Measurements from ENCODE around the gene DRD1.
"Not testable (repeated sequence)": the region's sequence is repeated elsewhere in the genome, so short reads cannot be mapped to it uniquely, and the experiment has no call there.

Gene DRD1

DNA sequence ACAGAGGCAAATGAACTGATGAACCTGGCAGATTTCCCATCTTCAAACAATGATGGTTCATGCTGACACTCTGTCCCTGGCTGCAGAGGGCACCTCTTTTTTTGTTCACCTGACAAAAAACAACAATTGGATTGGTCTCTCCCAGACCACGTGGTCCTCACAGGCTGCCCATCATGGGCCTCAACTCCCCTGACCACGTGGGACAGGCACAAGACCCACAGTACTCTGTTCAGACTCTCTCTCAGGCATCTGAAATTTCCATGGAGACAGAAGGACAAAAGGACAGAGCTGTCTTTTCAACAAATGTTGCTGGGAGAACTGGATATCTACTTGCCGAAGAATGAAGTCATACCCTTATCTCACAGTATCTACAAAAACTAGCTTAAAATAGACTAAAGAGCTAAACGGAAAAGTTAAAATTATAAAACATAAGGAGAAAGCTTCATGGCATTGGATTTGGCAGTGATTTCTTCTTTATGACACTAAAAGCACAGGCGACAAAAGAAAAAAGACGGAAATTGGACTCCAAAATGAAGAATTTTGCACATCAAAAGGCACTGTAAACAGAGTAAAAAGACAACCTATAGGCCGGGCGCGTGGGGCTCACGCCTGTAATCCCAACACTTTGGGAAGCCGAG is 12.2 kb upstream of the DRD1 start:
- no peak for TF ChIP-seq CTCF (IDR thresholded peaks at IDR 0.05; ENCODE audit: control insufficient read depth, extremely low read depth, insufficient read depth)
- DNase-seq (ENCODE audit: low read depth): no peak
- H3K4me3 ChIP-seq (ENCODE audit: low read depth, low read length): no peak overlapping the region

DNA sequence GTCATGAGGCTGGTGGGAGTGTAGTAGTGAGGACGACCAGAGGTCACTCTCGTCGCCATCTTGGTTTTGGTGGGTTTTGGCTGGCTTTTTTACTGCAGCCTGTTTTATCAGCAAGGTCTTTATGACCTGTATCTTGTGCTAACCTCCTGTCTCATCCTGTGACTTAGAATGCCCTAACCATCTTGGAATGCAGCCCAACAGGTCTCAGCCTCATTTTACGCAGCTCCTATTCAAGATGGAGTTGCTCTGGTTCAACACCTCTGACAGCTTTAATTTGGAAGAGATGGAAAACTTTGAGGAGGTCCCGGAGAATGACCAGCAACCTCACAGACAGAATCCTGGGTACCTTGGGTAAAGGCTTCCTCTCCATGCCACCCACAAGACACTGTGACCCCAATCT is 10.4 kb upstream of the DRD1 start:
- not testable (repeated sequence) for DNase-seq (ENCODE audit: low read depth); H3K4me3 ChIP-seq (ENCODE audit: low read depth, low read length)

DNA sequence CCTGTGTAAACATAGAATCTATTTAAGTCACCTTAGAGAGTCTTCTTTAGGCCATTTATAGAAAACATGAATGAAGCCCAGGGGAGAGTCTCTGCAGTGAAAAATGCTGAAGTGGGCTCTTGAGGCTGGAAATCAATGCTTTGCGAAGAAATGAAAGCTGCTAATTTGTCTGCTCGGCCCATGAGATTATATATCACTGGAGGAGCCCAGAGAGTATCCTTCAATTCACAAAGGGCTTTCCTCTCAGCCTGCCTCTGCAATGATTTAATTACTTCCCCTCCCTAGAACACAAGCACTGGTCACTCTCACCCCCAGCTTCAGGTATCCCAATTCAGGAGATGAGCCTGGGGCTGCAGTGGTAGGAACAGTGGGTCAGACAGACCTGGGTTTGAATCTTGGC is 8.2 kb upstream of the DRD1 start:
- DNase-seq (ENCODE audit: low read depth): no peak
- no peak for TF ChIP-seq CTCF (IDR thresholded peaks at IDR 0.05; ENCODE audit: control insufficient read depth, extremely low read depth, insufficient read depth)
- no peak overlapping the region for H3K4me3 ChIP-seq (ENCODE audit: low read depth, low read length)

GRCh38 chr5:175448276-175448675 is 4.3 kb upstream of the DRD1 start:
- no peak overlapping the region for H3K4me3 ChIP-seq (ENCODE audit: low read depth, low read length)
- DNase-seq (ENCODE audit: low read depth): no peak
- no peak for TF ChIP-seq CTCF (IDR thresholded peaks at IDR 0.05; ENCODE audit: control insufficient read depth, extremely low read depth, insufficient read depth)

DNA sequence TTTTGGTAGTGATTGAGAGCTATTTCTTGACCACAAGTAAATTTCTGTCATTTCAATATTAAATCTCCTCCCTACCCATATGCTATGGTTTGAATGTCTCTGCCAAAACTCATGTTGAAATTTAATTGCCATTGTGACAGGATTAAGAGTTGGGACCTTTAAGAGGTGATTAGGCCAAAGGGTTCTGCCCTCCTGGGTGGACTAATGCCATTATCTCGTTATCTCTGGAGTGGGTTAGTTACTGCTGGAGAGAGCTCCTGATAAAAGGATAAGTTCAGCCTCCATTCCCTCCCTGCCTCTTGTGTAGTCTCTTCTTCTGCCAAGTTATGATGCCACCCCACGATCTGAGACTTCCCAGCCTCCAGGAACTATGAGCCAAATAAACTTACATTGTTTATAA is 3.6 kb upstream of the DRD1 start:
- no peak for DNase-seq (ENCODE audit: low read depth)
- H3K4me3 ChIP-seq (ENCODE audit: low read depth, low read length): no peak overlapping the region
- no peak for TF ChIP-seq CTCF (IDR thresholded peaks at IDR 0.05; ENCODE audit: control insufficient read depth, extremely low read depth, insufficient read depth)

GRCh38 chr5:175446378-175446777 is 2.4 kb upstream of the DRD1 start:
- not testable (repeated sequence) for DNase-seq (ENCODE audit: low read depth)

DNA sequence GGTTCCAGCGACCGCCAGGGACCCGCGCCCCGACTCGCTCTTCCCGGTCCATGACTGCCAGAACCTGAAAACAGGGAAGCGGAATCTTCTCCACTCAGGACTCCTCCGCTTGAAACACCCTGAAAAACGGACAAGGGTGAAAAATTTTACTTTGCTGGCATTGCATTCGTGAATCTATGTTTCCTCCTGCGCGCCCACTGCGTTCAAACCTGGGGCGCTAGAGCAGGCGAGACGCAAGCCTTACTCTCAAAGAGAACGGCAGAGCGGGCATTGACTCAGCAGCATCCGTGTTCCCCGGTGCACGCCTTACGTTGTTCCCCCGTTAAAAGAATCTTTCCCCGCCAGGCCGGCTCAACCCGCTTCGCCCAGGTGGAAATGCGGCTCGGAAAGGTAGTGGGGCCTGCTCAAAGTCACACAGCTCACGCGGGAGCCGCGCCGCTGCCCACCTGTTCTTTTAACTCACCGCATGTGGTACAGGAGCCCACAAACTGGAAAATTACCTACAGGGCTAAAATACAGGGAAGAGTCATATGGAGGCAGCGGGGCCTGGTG is 999 bp upstream of the DRD1 start:
- no peak for DNase-seq (ENCODE audit: low read depth)
- H3K4me3 ChIP-seq (ENCODE audit: low read depth, low read length): no peak overlapping the region

More at GRCh38 chr5:175446378-175446777, 2.4 kb upstream of the DRD1 start:
- H3K4me3 ChIP-seq (ENCODE audit: low read depth, low read length): not testable (repeated sequence)

More for the DNA sequence above, 999 bp upstream of the DRD1 start:
- no peak for TF ChIP-seq CTCF (IDR thresholded peaks at IDR 0.05; ENCODE audit: control insufficient read depth, extremely low read depth, insufficient read depth)
